ENCODE results near the gene FUT8.

Gene FUT8

GRCh38 chr14:65718629-65719028, 306.1 kb downstream of the FUT8 start:
- no peak for DNase-seq

- no peak for DNase-seq
Measured at GRCh38 chr14:65720171-65720570, 307.6 kb downstream of the FUT8 start.

GRCh38 chr14:65720743-65721142, 308.2 kb downstream of the FUT8 start:
- DNase-seq = no peak

- no peak for DNase-seq
Measured at GRCh38 chr14:65723348-65723747, 310.8 kb downstream of the FUT8 start.

GRCh38 chr14:65728604-65729003, 316.1 kb downstream of the FUT8 start:
- DNase-seq = no peak

- no peak for DNase-seq
Measured at GRCh38 chr14:65729566-65729965, 317.0 kb downstream of the FUT8 start.

- DNase-seq = no peak
Measured at GRCh38 chr14:65731933-65732506, 319.5 kb downstream of the FUT8 start.

GRCh38 chr14:65738339-65738738, 325.8 kb downstream of the FUT8 start:
- DNase-seq = no peak

- no peak for DNase-seq
Measured at GRCh38 chr14:65745396-65746190, 333.1 kb downstream of the FUT8 start.

- no peak for DNase-seq
Measured at GRCh38 chr14:65748796-65749195, 336.3 kb downstream of the FUT8 start.

- no peak for DNase-seq
Measured at GRCh38 chr14:65749287-65749686, 336.8 kb downstream of the FUT8 start.

- peak; percentile 22 to 43 for DNase-seq
Measured at GRCh38 chr14:65750906-65751305, 338.4 kb downstream of the FUT8 start.

GRCh38 chr14:65751510-65751909, 339.0 kb downstream of the FUT8 start:
- DNase-seq = no peak

- DNase-seq = no peak
Measured at GRCh38 chr14:65753061-65753460, 340.5 kb downstream of the FUT8 start.

GRCh38 chr14:65755331-65755730, 342.8 kb downstream of the FUT8 start:
- DNase-seq = no peak

- DNase-seq = no peak
Measured at GRCh38 chr14:65756880-65757279, 344.4 kb downstream of the FUT8 start.

GRCh38 chr14:65769151-65769550, 356.6 kb downstream of the FUT8 start:
- no peak for DNase-seq

GRCh38 chr14:65770681-65771080, 358.2 kb downstream of the FUT8 start:
- DNase-seq = no peak

- DNase-seq = no peak
Measured at GRCh38 chr14:65771271-65771670, 358.7 kb downstream of the FUT8 start.

- no peak for DNase-seq
Measured at GRCh38 chr14:65772466-65772865, 359.9 kb downstream of the FUT8 start.

GRCh38 chr14:65772921-65773574, 360.5 kb downstream of the FUT8 start:
- no peak for DNase-seq

GRCh38 chr14:65774041-65774440, 361.5 kb downstream of the FUT8 start:
- DNase-seq = no peak

GRCh38 chr14:65776193-65776852, 363.8 kb downstream of the FUT8 start:
- no peak for DNase-seq

GRCh38 chr14:65780566-65780965, 368.0 kb downstream of the FUT8 start:
- no peak for DNase-seq

Data from NCI-H187 (cell line).